Measurements from ENCODE around the gene KRT14.

KRT14 gene

GRCh38 chr17:41547378-41547841 is 39.3 kb downstream of the KRT14 start:
- no peak overlapping the region for H4K8ac ChIP-seq (ENCODE audit: low read depth, low read length)
- H3K4me1 ChIP-seq (ENCODE audit: control insufficient read depth in 2 of 2, insufficient read depth in 1 of 2, low read depth in 1 of 2, low read length in 2 of 2): peaks cover 2 to 19% of the 10 kb centered on the region in 2 donors
- WGBS, 2 donors (ENCODE audit: extremely low coverage in 2 of 2, insufficient read length in 2 of 2, insufficient replicate concordance in 1 of 2): no CpG with 5 or more reads among the region's 9 CpGs
- H3K14ac ChIP-seq (ENCODE audit: low read length): no peak overlapping the region
- no peak overlapping the region for H2AFZ ChIP-seq (ENCODE audit: low read length)
- peak overlapping the region; percentile 32 for H3K18ac ChIP-seq (ENCODE audit: low read length)
- H3K4me3 ChIP-seq (ENCODE audit: low read length in 2 of 2): no peak overlapping the region
- peak overlapping the region; percentile 5 for H2BK12ac ChIP-seq (ENCODE audit: low read length)
- H3K9ac ChIP-seq (ENCODE audit: low read depth, low read length, poor library complexity): no peak overlapping the region
- H2BK120ac ChIP-seq (ENCODE audit: low read depth, low read length): peak overlapping the region; percentile 2
- peak overlapping the region; percentile 18 for H3K27ac ChIP-seq (replicated peaks; ENCODE audit: low read length)
- peak overlapping the region; percentile 92 for H2AK5ac ChIP-seq (ENCODE audit: low read depth, low read length)
- peak overlapping the region; percentile 69 for H2BK15ac ChIP-seq (ENCODE audit: low read length)
- no peaks in the 10 kb centered on the region for H3K9me3 ChIP-seq (replicated peaks in 1 of 2; ENCODE audit: control insufficient read depth in 2 of 2, insufficient read depth in 1 of 2, low read depth in 1 of 2, low read length in 2 of 2)
- no peak for DNase-seq (ENCODE audit: low spot score)
- H3K23ac ChIP-seq (ENCODE audit: low read depth, low read length, poor library complexity): peak overlapping the region; percentile 1
- H3K79me1 ChIP-seq (ENCODE audit: low read depth, low read length): no peaks in the 10 kb centered on the region
- H3K36me3 ChIP-seq (replicated peaks in 1 of 2; ENCODE audit: control insufficient read depth in 2 of 2, insufficient read depth in 2 of 2, low read length in 2 of 2): no peaks in the 10 kb centered on the region
- peaks cover 0 to 3% (median 0%) of the 10 kb centered on the region in 3 experiments for H3K27me3 ChIP-seq (ENCODE audit: control insufficient read depth in 3 of 3, insufficient read depth in 3 of 3, low read depth in 1 of 3, low read length in 3 of 3)
- no peak overlapping the region for H4K91ac ChIP-seq (ENCODE audit: low read depth, low read length, poor library complexity)
- no peak overlapping the region for H3K4ac ChIP-seq (ENCODE audit: low read length)
- no peak overlapping the region for H3K4me2 ChIP-seq (ENCODE audit: insufficient read depth, low read length, poor library complexity, severe bottlenecking)
- H2BK5ac ChIP-seq (ENCODE audit: low read length): no peak overlapping the region

GRCh38 chr17:41546819-41547218 is 39.9 kb downstream of the KRT14 start:
- peaks cover 2 to 19% of the 10 kb centered on the region in 2 donors for H3K4me1 ChIP-seq (ENCODE audit: control insufficient read depth in 2 of 2, insufficient read depth in 1 of 2, low read depth in 1 of 2, low read length in 2 of 2)

GRCh38 chr17:41545829-41546410 is 40.8 kb downstream of the KRT14 start:
- no peak overlapping the region for H2BK5ac ChIP-seq (ENCODE audit: low read length)
- peaks cover 0 to 3% (median 0%) of the 10 kb centered on the region in 3 experiments for H3K27me3 ChIP-seq (ENCODE audit: control insufficient read depth in 3 of 3, insufficient read depth in 3 of 3, low read depth in 1 of 3, low read length in 3 of 3)
- H3K79me1 ChIP-seq (ENCODE audit: low read depth, low read length): no peaks in the 10 kb centered on the region
- H3K9ac ChIP-seq (ENCODE audit: low read depth, low read length, poor library complexity): peak overlapping the region; percentile 9
- H3K23ac ChIP-seq (ENCODE audit: low read depth, low read length, poor library complexity): peak overlapping the region; percentile 16
- H2AK5ac ChIP-seq (ENCODE audit: low read depth, low read length): peak overlapping the region; percentile 28
- no CpG with 5 or more reads among the region's 13 CpGs for WGBS, 2 donors (ENCODE audit: extremely low coverage in 2 of 2, insufficient read length in 2 of 2, insufficient replicate concordance in 1 of 2)
- H3K27ac ChIP-seq (replicated peaks; ENCODE audit: low read length): no peak overlapping the region
- H4K8ac ChIP-seq (ENCODE audit: low read depth, low read length): no peak overlapping the region
- H2AFZ ChIP-seq (ENCODE audit: low read length): no peak overlapping the region
- H3K18ac ChIP-seq (ENCODE audit: low read length): peak overlapping the region; percentile 57
- H3K9me3 ChIP-seq (replicated peaks in 1 of 2; ENCODE audit: control insufficient read depth in 2 of 2, insufficient read depth in 1 of 2, low read depth in 1 of 2, low read length in 2 of 2): peaks cover 0 to 2% of the 10 kb centered on the region in 2 donors
- peak overlapping the region; percentile 13 for H2BK120ac ChIP-seq (ENCODE audit: low read depth, low read length)
- peak overlapping the region; percentile 48 for H3K14ac ChIP-seq (ENCODE audit: low read length)
- peak overlapping the region; percentile 31 for H4K91ac ChIP-seq (ENCODE audit: low read depth, low read length, poor library complexity)
- peaks cover 2 to 19% of the 10 kb centered on the region in 2 donors for H3K4me1 ChIP-seq (ENCODE audit: control insufficient read depth in 2 of 2, insufficient read depth in 1 of 2, low read depth in 1 of 2, low read length in 2 of 2)
- H2BK12ac ChIP-seq (ENCODE audit: low read length): no peak overlapping the region
- no peak for DNase-seq (ENCODE audit: low spot score)
- H3K4me3 ChIP-seq (ENCODE audit: low read length in 2 of 2): no peak overlapping the region
- H3K36me3 ChIP-seq (replicated peaks in 1 of 2; ENCODE audit: control insufficient read depth in 2 of 2, insufficient read depth in 2 of 2, low read length in 2 of 2): no peaks in the 10 kb centered on the region
- peak overlapping the region; percentile 80 for H2BK15ac ChIP-seq (ENCODE audit: low read length)
- no peak overlapping the region for H3K4me2 ChIP-seq (ENCODE audit: insufficient read depth, low read length, poor library complexity, severe bottlenecking)
- H3K4ac ChIP-seq (ENCODE audit: low read length): no peak overlapping the region

More at GRCh38 chr17:41546819-41547218, 39.9 kb downstream of the KRT14 start:
- Histone ChIP-seq H2BK12ac (ENCODE audit: low read length) (no peak overlapping the region), H2BK15ac (ENCODE audit: low read length) (no peak overlapping the region), H3K9ac (ENCODE audit: low read depth, low read length, poor library complexity) (no peak overlapping the region), H3K27me3 (ENCODE audit: control insufficient read depth in 3 of 3, insufficient read depth in 3 of 3, low read depth in 1 of 3, low read length in 3 of 3) (peaks cover 0 to 3% (median 0%) of the 10 kb centered on the region in 3 experiments), H2AK5ac (ENCODE audit: low read depth, low read length) (peak overlapping the region; percentile 92), H2BK5ac (ENCODE audit: low read length) (no peak overlapping the region), H3K27ac (replicated peaks; ENCODE audit: low read length) (no peak overlapping the region), H3K9me3 (replicated peaks in 1 of 2; ENCODE audit: control insufficient read depth in 2 of 2, insufficient read depth in 1 of 2, low read depth in 1 of 2, low read length in 2 of 2) (peaks cover 0 to 1% of the 10 kb centered on the region in 2 donors), H3K4ac (ENCODE audit: low read length) (no peak overlapping the region), H2BK120ac (ENCODE audit: low read depth, low read length) (no peak overlapping the region), H4K8ac (ENCODE audit: low read depth, low read length) (no peak overlapping the region), H3K18ac (ENCODE audit: low read length) (no peak overlapping the region), H3K36me3 (replicated peaks in 1 of 2; ENCODE audit: control insufficient read depth in 2 of 2, insufficient read depth in 2 of 2, low read length in 2 of 2) (no peaks in the 10 kb centered on the region), H3K4me3 (ENCODE audit: low read length in 2 of 2) (no peak overlapping the region), H3K4me2 (ENCODE audit: insufficient read depth, low read length, poor library complexity, severe bottlenecking) (no peak overlapping the region), H2AFZ (ENCODE audit: low read length) (no peak overlapping the region), H3K23ac (ENCODE audit: low read depth, low read length, poor library complexity) (no peak overlapping the region), H3K79me1 (ENCODE audit: low read depth, low read length) (no peaks in the 10 kb centered on the region), H4K91ac (ENCODE audit: low read depth, low read length, poor library complexity) (no peak overlapping the region), H3K14ac (ENCODE audit: low read length) (no peak overlapping the region)
- no CpG with 5 or more reads among the region's 3 CpGs for WGBS, 2 donors (ENCODE audit: extremely low coverage in 2 of 2, insufficient read length in 2 of 2, insufficient replicate concordance in 1 of 2)
- DNase-seq (ENCODE audit: low spot score): no peak

GRCh38 chr17:41544935-41545334 is 41.8 kb downstream of the KRT14 start:
- H3K4me1 ChIP-seq (ENCODE audit: control insufficient read depth in 2 of 2, insufficient read depth in 1 of 2, low read depth in 1 of 2, low read length in 2 of 2): peaks cover 2 to 19% of the 10 kb centered on the region in 2 donors
- H3K4ac ChIP-seq (ENCODE audit: low read length): no peak overlapping the region
- no peak overlapping the region for H3K23ac ChIP-seq (ENCODE audit: low read depth, low read length, poor library complexity)
- no peak overlapping the region for H3K4me2 ChIP-seq (ENCODE audit: insufficient read depth, low read length, poor library complexity, severe bottlenecking)
- H3K36me3 ChIP-seq (replicated peaks in 1 of 2; ENCODE audit: control insufficient read depth in 2 of 2, insufficient read depth in 2 of 2, low read length in 2 of 2): no peaks in the 10 kb centered on the region
- no peak overlapping the region for H2BK120ac ChIP-seq (ENCODE audit: low read depth, low read length)
- H3K27ac ChIP-seq (replicated peaks; ENCODE audit: low read length): peak overlapping the region; percentile 58
- no CpG with 5 or more reads among the region's 5 CpGs for WGBS, 2 donors (ENCODE audit: extremely low coverage in 2 of 2, insufficient read length in 2 of 2, insufficient replicate concordance in 1 of 2)
- peaks cover 0 to 2% of the 10 kb centered on the region in 2 donors for H3K9me3 ChIP-seq (replicated peaks in 1 of 2; ENCODE audit: control insufficient read depth in 2 of 2, insufficient read depth in 1 of 2, low read depth in 1 of 2, low read length in 2 of 2)
- no peaks in the 10 kb centered on the region for H3K79me1 ChIP-seq (ENCODE audit: low read depth, low read length)
- H3K9ac ChIP-seq (ENCODE audit: low read depth, low read length, poor library complexity): no peak overlapping the region
- peaks cover 0 to 8% (median 0%) of the 10 kb centered on the region in 3 experiments for H3K27me3 ChIP-seq (ENCODE audit: control insufficient read depth in 3 of 3, insufficient read depth in 3 of 3, low read depth in 1 of 3, low read length in 3 of 3)
- H3K18ac ChIP-seq (ENCODE audit: low read length): peak overlapping the region; percentile 1
- no peak overlapping the region for H2BK12ac ChIP-seq (ENCODE audit: low read length)
- H2BK15ac ChIP-seq (ENCODE audit: low read length): no peak overlapping the region
- no peak overlapping the region for H2AK5ac ChIP-seq (ENCODE audit: low read depth, low read length)
- no peak overlapping the region for H2AFZ ChIP-seq (ENCODE audit: low read length)
- DNase-seq (ENCODE audit: low spot score): no peak
- no peak overlapping the region for H2BK5ac ChIP-seq (ENCODE audit: low read length)
- H4K91ac ChIP-seq (ENCODE audit: low read depth, low read length, poor library complexity): no peak overlapping the region
- H4K8ac ChIP-seq (ENCODE audit: low read depth, low read length): no peak overlapping the region
- H3K4me3 ChIP-seq (ENCODE audit: low read length in 2 of 2): no peak overlapping the region
- no peak overlapping the region for H3K14ac ChIP-seq (ENCODE audit: low read length)

All from neuronal stem cell (in vitro differentiated cells).